ENCODE results near the gene OR51V1.

DNA sequence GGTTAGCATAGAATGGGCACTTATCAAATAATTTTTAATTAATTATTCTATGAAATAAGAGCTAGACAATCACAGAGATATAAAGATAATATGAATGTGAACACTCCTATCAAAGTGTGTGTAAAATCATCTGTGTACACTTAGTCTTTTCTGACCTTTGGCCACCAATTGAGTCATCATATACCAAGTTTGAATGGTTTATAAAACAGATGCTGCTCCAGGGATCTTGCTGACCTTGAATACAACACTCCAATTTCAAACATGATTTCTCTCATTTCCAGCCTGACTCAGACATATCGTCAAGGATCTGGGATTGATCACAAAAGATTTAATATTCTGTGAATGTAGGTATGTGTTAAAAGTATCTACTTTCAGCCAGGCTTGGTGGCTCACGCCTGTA, 2.9 kb upstream of the OR51V1 start:
- no peak for TF ChIP-seq POLR2A (IDR thresholded peaks at IDR 0.05)
- TF ChIP-seq, protein P1, sequence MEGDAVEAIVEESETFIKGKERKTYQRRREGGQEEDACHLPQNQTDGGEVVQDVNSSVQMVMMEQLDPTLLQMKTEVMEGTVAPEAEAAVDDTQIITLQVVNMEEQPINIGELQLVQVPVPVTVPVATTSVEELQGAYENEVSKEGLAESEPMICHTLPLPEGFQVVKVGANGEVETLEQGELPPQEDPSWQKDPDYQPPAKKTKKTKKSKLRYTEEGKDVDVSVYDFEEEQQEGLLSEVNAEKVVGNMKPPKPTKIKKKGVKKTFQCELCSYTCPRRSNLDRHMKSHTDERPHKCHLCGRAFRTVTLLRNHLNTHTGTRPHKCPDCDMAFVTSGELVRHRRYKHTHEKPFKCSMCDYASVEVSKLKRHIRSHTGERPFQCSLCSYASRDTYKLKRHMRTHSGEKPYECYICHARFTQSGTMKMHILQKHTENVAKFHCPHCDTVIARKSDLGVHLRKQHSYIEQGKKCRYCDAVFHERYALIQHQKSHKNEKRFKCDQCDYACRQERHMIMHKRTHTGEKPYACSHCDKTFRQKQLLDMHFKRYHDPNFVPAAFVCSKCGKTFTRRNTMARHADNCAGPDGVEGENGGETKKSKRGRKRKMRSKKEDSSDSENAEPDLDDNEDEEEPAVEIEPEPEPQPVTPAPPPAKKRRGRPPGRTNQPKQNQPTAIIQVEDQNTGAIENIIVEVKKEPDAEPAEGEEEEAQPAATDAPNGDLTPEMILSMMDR (IDR thresholded peaks at IDR 0.05): no peak
- no peak for TF ChIP-seq POLR2AphosphoS5 (IDR thresholded peaks at IDR 0.05)
- TF ChIP-seq EP300 (IDR thresholded peaks at IDR 0.05; ENCODE audit: low read depth): no peak

Data from transverse colon (tissue), 4 donors.